AG08396 (cell line): ENCODE data around the gene PGAM5.
A peak's percentile ranks its signal among the peaks of the same experiment; 100 is the strongest.

Experiments used
- DNase-seq: peaks from one replicate; pipeline ENCODE4 v3.0.0; 2012; ENCODE audit warnings: low spot score, mixed read lengths

The PGAM5 gene

GRCh38 chr12:132710405-132711079, at the start of gene PGAM5:
PGAM5 (plus strand) TSS chr12:132710842; CDS start chr12:132710877, 35 bp downstream.
- peak; percentile 98 for DNase-seq

GRCh38 chr12:132660996-132661395, 49.6 kb upstream of the PGAM5 start:
- no peak for DNase-seq

- DNase-seq: no peak
Observed at GRCh38 chr12:132661972-132662371, 48.7 kb upstream of the PGAM5 start.

- DNase-seq: no peak
Observed at GRCh38 chr12:132662901-132663755, 47.5 kb upstream of the PGAM5 start.

GRCh38 chr12:132664206-132665148, 46.2 kb upstream of the PGAM5 start:
- no peak for DNase-seq

GRCh38 chr12:132665149-132665491, 45.5 kb upstream of the PGAM5 start:
- no peak for DNase-seq

- DNase-seq: no peak
Observed at GRCh38 chr12:132665794-132666193, 44.8 kb upstream of the PGAM5 start.

- DNase-seq: no peak
Observed at GRCh38 chr12:132668191-132669088, 42.2 kb upstream of the PGAM5 start.

- no peak for DNase-seq
Observed at GRCh38 chr12:132669166-132669879, 41.3 kb upstream of the PGAM5 start.

- DNase-seq: no peak
Observed at GRCh38 chr12:132672116-132672515, 38.5 kb upstream of the PGAM5 start.

GRCh38 chr12:132672678-132673077, 38.0 kb upstream of the PGAM5 start:
- no peak for DNase-seq

- DNase-seq: no peak
Observed at GRCh38 chr12:132673288-132674179, 37.1 kb upstream of the PGAM5 start.

- no peak for DNase-seq
Observed at GRCh38 chr12:132674561-132674960, 36.1 kb upstream of the PGAM5 start.

- no peak for DNase-seq
Observed at GRCh38 chr12:132675757-132676432, 34.7 kb upstream of the PGAM5 start.

GRCh38 chr12:132677492-132677891, 33.1 kb upstream of the PGAM5 start:
- DNase-seq: no peak

- no peak for DNase-seq
Observed at GRCh38 chr12:132685400-132685799, 25.2 kb upstream of the PGAM5 start.

GRCh38 chr12:132686825-132687210, 23.8 kb upstream of the PGAM5 start:
- no peak for DNase-seq

GRCh38 chr12:132687211-132688164, 23.2 kb upstream of the PGAM5 start, which contains the start of the genes POLE and PXMP2:
POLE (minus strand) TSS chr12:132687342; CDS start chr12:132687315, 27 bp downstream.
PXMP2 (plus strand) TSS chr12:132687587; CDS start chr12:132687671, 84 bp downstream.
- DNase-seq: peak; percentile 100
